Suprapubic skin (tissue), 3 donors: ENCODE results near the gene USP3.

Source experiments
- CTCF ChIP-seq, 2 donors: fragments of 200-600 bp in 1 of 2; fragments of 450-650 bp in 1 of 2; sonication (generic) in 1 of 2; IDR thresholded peaks; one replicate each; pipeline ENCODE4 v1.5.1; 2016 to 2019; ENCODE audit warnings: antibody characterized with exemption in 2 of 2, mild to moderate bottlenecking in 1 of 2, moderate library complexity in 1 of 2
- POLR2AphosphoS5 ChIP-seq, 3 donors: sonication (generic); formaldehyde crosslinking; IDR thresholded peaks; one replicate each; pipeline ENCODE4 v1.6.1; 2017; ENCODE audit warnings: antibody characterized with exemption in 3 of 3

- TF ChIP-seq CTCF (IDR thresholded peaks at IDR 0.05) = no peak
- no peak for TF ChIP-seq POLR2AphosphoS5 (IDR thresholded peaks at IDR 0.05)
Measured at GRCh38 chr15:63461230-63461985, 43.0 kb upstream of the USP3 start.
